HEK293 (cell line): ENCODE results near the gene RAB7B.

Experiments
- CTCF ChIA-PET: fragments of 350-600 bp; formaldehyde crosslinking; extraction: SDS; loops from one replicate; lab custom pipeline; 2021; ENCODE audit warnings: antibody characterized with exemption; lab: Yijun Ruan, JAX
- POLR2A ChIA-PET: fragments of 300-600 bp; formaldehyde crosslinking; extraction: SDS; loops from one replicate; lab custom pipeline; 2020; ENCODE audit warnings: antibody characterized with exemption, inconsistent platforms; lab: Yijun Ruan, JAX
- H3K27ac ChIP-seq: fragments of 200-500 bp; sonication (Bioruptor generic); 2 replicates; pipeline ENCODE4 v1.5.1; 2014; ENCODE audit warnings: low read depth, low read length, control low read depth, inconsistent platforms; ENCODE audit errors: extremely low read depth
- H3K36me3 ChIP-seq, 2 experiments: fragments of 200-500 bp in 1 of 2; sonication (Bioruptor generic) in 1 of 2; 1 replicate in 1 of 2; 2 replicates in 1 of 2; pipeline ENCODE4 v1.5.1; 2014 to 2017; ENCODE audit warnings: inconsistent platforms in 2 of 2, low read length in 2 of 2; ENCODE audit not compliant: control insufficient read depth in 2 of 2, insufficient read depth in 1 of 2
- H3K4me1 ChIP-seq: fragments of 200-500 bp; sonication (Bioruptor generic); 2 replicates; pipeline ENCODE4 v1.5.1; 2014; ENCODE audit warnings: mild to moderate bottlenecking, low read length, inconsistent platforms; ENCODE audit not compliant: control insufficient read depth, insufficient read depth
- H3K4me3 ChIP-seq: 2 replicates; pipeline ENCODE4 v1.5.1; 2011; ENCODE audit warnings: low read depth, mild to moderate bottlenecking, control low read depth, low read length, moderate library complexity
- H3K9me3 ChIP-seq: fragments of 200-500 bp; sonication (Bioruptor generic); 2 replicates; pipeline ENCODE4 v1.5.1; 2014; ENCODE audit warnings: low read depth, low read length, inconsistent platforms; ENCODE audit not compliant: control insufficient read depth, insufficient read depth
- ZNF157 ChIP-seq: fragments of 450-650 bp; formaldehyde crosslinking; IDR thresholded peaks from 2 replicates; pipeline ENCODE4 v1.5.1; 2016; ENCODE audit warnings: missing biosample characterization, missing genetic modification characterization
- ZNF174 ChIP-seq: fragments of 450-650 bp; formaldehyde crosslinking; IDR thresholded peaks from 2 replicates; pipeline ENCODE4 v1.5.0; 2017; ENCODE audit warnings: missing biosample characterization, mild to moderate bottlenecking, missing genetic modification characterization
- ZNF214 ChIP-seq: fragments of 450-650 bp; formaldehyde crosslinking; IDR thresholded peaks from 2 replicates; pipeline ENCODE4 v1.5.1; 2017; ENCODE audit warnings: missing biosample characterization, mild to moderate bottlenecking, missing genetic modification characterization, borderline replicate concordance
- ZNF266 ChIP-seq: fragments of 450-650 bp; formaldehyde crosslinking; IDR thresholded peaks from 2 replicates; pipeline ENCODE4 v1.5.1; 2016; ENCODE audit warnings: missing biosample characterization, missing genetic modification characterization, low read depth
- ZNF324 ChIP-seq: fragments of 450-650 bp; formaldehyde crosslinking; IDR thresholded peaks from 2 replicates; pipeline ENCODE4 v1.5.1; 2016; ENCODE audit warnings: missing biosample characterization, missing genetic modification characterization
- ZNF658 ChIP-seq: fragments of 450-650 bp; formaldehyde crosslinking; IDR thresholded peaks from 2 replicates; pipeline ENCODE4; 2016; ENCODE audit warnings: missing biosample characterization, missing genetic modification characterization
- ZNF670 ChIP-seq: fragments of 450-650 bp; formaldehyde crosslinking; IDR thresholded peaks from 2 replicates; pipeline ENCODE4 v1.5.1; 2016; ENCODE audit warnings: missing biosample characterization, missing genetic modification characterization, low read depth
- ZNF830 ChIP-seq: fragments of 450-650 bp; IDR thresholded peaks from 2 replicates; pipeline ENCODE4 v1.5.0; 2018; ENCODE audit warnings: missing biosample characterization, missing genetic modification characterization, low read depth, mild to moderate bottlenecking, moderate library complexity
- TF ChIP-seq, protein P1 (sequence below): fragments of 450-650 bp; formaldehyde crosslinking; IDR thresholded peaks from 2 replicates; pipeline ENCODE4 v1.5.1; 2016; ENCODE audit warnings: missing biosample characterization, missing genetic modification characterization
- TF ChIP-seq, protein P2 (sequence below): sonication (generic); formaldehyde crosslinking; IDR thresholded peaks from 2 replicates; pipeline ENCODE4 v1.8.1; 2022; ENCODE audit warnings: mild to moderate bottlenecking, moderate library complexity, missing genetic modification reagents
- TF ChIP-seq, protein P3 (sequence below): fragments of 450-650 bp; formaldehyde crosslinking; IDR thresholded peaks from 2 replicates; pipeline ENCODE4 v1.5.1; 2016; ENCODE audit warnings: missing biosample characterization, missing genetic modification characterization
- TF ChIP-seq, protein P4 (sequence below): fragments of 450-650 bp; formaldehyde crosslinking; IDR thresholded peaks from 2 replicates; pipeline ENCODE4 v1.5.1; 2016; ENCODE audit warnings: missing biosample characterization, missing genetic modification characterization
- TF ChIP-seq, protein P5 (sequence below): fragments of 450-650 bp; formaldehyde crosslinking; IDR thresholded peaks from 2 replicates; pipeline ENCODE4 v1.5.0; 2017; ENCODE audit warnings: missing biosample characterization, missing genetic modification characterization, borderline replicate concordance

The RAB7B gene

DNA sequence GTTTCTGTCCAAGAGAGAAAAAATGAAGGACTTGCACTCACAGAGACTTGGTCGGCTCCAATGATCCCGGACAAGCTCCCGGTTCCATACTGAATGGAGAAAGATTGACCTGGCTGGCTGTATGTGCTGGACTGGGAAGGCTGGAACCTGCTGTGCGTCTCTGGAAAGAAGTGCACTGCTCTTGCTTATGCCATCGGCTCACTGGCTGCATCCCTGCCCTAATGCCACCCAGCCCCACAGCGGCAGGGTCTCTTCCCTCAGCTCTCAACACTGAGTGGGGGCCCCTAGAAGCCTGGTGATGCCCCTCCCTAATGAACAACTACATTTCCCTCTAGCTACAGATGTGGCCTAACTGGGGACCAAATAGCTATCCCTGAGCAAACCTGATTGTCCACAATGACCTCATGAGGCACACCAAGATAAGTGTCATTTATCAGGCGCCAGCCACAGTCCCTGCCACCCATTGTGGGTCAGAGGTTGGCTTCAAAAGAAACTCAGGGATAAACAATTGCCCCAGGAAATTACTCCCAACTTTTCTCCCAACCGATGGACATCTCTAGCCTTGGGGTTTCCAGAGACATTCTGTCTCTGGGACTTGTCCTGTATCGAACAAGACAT lies 17.9 kb upstream of the RAB7B start:
- POLR2A ChIA-PET = no interaction called here
- no peaks in the 10 kb centered on the region for H3K4me1 ChIP-seq
- TF ChIP-seq, protein P1, sequence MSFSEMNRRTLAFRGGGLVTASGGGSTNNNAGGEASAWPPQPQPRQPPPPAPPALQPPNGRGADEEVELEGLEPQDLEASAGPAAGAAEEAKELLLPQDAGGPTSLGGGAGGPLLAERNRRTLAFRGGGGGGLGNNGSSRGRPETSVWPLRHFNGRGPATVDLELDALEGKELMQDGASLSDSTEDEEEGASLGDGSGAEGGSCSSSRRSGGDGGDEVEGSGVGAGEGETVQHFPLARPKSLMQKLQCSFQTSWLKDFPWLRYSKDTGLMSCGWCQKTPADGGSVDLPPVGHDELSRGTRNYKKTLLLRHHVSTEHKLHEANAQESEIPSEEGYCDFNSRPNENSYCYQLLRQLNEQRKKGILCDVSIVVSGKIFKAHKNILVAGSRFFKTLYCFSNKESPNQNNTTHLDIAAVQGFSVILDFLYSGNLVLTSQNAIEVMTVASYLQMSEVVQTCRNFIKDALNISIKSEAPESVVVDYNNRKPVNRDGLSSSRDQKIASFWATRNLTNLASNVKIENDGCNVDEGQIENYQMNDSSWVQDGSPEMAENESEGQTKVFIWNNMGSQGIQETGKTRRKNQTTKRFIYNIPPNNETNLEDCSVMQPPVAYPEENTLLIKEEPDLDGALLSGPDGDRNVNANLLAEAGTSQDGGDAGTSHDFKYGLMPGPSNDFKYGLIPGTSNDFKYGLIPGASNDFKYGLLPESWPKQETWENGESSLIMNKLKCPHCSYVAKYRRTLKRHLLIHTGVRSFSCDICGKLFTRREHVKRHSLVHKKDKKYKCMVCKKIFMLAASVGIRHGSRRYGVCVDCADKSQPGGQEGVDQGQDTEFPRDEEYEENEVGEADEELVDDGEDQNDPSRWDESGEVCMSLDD (tag by site-specific recombination) = no peak
- TF ChIP-seq ZNF830 (tag by site-specific recombination) = no peak
- TF ChIP-seq ZNF658 (tag by site-specific recombination) = no peak
- TF ChIP-seq, protein P2, sequence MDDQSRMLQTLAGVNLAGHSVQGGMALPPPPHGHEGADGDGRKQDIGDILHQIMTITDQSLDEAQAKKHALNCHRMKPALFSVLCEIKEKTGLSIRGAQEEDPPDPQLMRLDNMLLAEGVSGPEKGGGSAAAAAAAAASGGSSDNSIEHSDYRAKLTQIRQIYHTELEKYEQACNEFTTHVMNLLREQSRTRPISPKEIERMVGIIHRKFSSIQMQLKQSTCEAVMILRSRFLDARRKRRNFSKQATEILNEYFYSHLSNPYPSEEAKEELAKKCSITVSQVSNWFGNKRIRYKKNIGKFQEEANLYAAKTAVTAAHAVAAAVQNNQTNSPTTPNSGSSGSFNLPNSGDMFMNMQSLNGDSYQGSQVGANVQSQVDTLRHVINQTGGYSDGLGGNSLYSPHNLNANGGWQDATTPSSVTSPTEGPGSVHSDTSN (CRISPR knock-in tag) = no peak
- TF ChIP-seq, protein P3, sequence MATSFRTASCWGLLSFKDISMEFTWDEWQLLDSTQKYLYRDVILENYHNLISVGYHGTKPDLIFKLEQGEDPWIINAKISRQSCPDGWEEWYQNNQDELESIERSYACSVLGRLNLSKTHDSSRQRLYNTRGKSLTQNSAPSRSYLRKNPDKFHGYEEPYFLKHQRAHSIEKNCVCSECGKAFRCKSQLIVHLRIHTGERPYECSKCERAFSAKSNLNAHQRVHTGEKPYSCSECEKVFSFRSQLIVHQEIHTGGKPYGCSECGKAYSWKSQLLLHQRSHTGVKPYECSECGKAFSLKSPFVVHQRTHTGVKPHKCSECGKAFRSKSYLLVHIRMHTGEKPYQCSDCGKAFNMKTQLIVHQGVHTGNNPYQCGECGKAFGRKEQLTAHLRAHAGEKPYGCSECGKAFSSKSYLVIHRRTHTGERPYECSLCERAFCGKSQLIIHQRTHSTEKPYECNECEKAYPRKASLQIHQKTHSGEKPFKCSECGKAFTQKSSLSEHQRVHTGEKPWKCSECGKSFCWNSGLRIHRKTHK (tag by site-specific recombination) = no peak
- no peak for TF ChIP-seq ZNF266 (tag by site-specific recombination)
- TF ChIP-seq, protein P4, sequence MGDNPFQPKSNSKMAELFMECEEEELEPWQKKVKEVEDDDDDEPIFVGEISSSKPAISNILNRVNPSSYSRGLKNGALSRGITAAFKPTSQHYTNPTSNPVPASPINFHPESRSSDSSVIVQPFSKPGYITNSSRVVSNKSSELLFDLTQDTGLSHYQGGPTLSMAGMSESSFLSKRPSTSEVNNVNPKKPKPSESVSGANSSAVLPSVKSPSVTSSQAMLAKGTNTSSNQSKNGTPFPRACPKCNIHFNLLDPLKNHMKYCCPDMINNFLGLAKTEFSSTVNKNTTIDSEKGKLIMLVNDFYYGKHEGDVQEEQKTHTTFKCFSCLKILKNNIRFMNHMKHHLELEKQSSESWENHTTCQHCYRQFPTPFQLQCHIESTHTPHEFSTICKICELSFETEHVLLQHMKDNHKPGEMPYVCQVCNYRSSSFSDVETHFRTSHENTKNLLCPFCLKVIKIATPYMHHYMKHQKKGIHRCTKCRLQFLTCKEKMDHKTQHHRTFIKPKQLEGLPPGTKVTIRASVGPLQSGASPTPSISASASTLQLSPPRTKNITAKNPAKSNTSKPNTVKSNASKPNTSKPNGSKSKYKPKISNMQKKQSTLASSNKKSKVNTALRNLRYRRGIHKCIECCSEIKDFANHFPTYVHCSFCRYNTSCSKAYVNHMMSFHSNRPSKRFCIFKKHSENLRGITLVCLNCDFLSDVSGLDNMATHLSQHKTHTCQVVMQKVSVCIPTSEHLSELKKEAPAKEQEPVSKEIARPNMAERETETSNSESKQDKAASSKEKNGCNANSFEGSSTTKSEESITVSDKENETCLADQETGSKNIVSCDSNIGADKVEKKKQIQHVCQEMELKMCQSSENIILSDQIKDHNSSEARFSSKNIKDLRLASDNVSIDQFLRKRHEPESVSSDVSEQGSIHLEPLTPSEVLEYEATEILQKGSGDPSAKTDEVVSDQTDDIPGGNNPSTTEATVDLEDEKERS = no peak
- no peak for TF ChIP-seq ZNF174 (tag by site-specific recombination)
- no peak for TF ChIP-seq ZNF324
- no peak for TF ChIP-seq ZNF670 (tag by site-specific recombination)
- TF ChIP-seq, protein P5, sequence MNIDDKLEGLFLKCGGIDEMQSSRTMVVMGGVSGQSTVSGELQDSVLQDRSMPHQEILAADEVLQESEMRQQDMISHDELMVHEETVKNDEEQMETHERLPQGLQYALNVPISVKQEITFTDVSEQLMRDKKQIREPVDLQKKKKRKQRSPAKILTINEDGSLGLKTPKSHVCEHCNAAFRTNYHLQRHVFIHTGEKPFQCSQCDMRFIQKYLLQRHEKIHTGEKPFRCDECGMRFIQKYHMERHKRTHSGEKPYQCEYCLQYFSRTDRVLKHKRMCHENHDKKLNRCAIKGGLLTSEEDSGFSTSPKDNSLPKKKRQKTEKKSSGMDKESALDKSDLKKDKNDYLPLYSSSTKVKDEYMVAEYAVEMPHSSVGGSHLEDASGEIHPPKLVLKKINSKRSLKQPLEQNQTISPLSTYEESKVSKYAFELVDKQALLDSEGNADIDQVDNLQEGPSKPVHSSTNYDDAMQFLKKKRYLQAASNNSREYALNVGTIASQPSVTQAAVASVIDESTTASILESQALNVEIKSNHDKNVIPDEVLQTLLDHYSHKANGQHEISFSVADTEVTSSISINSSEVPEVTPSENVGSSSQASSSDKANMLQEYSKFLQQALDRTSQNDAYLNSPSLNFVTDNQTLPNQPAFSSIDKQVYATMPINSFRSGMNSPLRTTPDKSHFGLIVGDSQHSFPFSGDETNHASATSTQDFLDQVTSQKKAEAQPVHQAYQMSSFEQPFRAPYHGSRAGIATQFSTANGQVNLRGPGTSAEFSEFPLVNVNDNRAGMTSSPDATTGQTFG = no peak
- TF ChIP-seq ZNF214 (tag by site-specific recombination) = no peak
- no peak for TF ChIP-seq ZNF157 (tag by site-specific recombination)
- TF ChIP-seq, all 188 proteins: peak for 0
- CTCF ChIA-PET = interaction anchor here (0.6 to 2.8 kb wide), 2 partner anchors 9 to 230 kb away, joined by 4 to 19 read pairs; no protein-coding TSS in a partner anchor
- Histone ChIP-seq H3K27ac (no peak overlapping the region), H3K4me3 (no peak overlapping the region), H3K9me3 (no peaks in the 10 kb centered on the region), H3K36me3 (no peaks in the 10 kb centered on the region)
